K562 (cell line): ENCODE measurements around the gene IFNA1. TPM values are rescaled to one million over a fixed set of nuclear protein-coding genes. Genes with fewer than 3 reads are reported as not detected.

ENCODE experiments used
- ATAC-seq: fragments of 200-7000 bp; cut with Tn5 transposase; 3 replicates; pipeline ENCODE4 v1.9.1; 2020; ENCODE audit warnings: moderate library complexity
- BruUV-seq: library from RNA; stranded (reverse); fragments of 400-500 nt; replicated peaks from 2 replicates; lab custom pipeline; 2021; lab: Mats Ljungman, UMichigan
- CTCF ChIA-PET: fragments of 300-600 bp; formaldehyde crosslinking; extraction: SDS; loops from one replicate; lab custom pipeline; 2021; ENCODE audit warnings: low intra/inter-chr PET ratio; lab: Yijun Ruan, JAX
- POLR2A ChIA-PET: fragments of 300-600, 350-650 bp; sonication (Branson Sonifier 250); formaldehyde crosslinking; extraction: SDS; loops from one replicate; lab custom pipeline; 2021; ENCODE audit warnings: antibody characterized with exemption, inconsistent platforms; lab: Yijun Ruan, JAX
- DNase-seq, 4 experiments: peaks; one replicate each; pipeline versions ENCODE4 v3.0.0 to v3.0.0-alpha.2; 2011 to 2018; ENCODE audit warnings: low spot score in 3 of 4, mixed read lengths in 3 of 4; ENCODE audit errors: extremely low read depth in 1 of 4
- FAIRE-seq: peaks from 2 replicates; lab custom pipeline; 2011; peaks lifted over from hg19 to GRCh38; lab: Jason Lieb, UNC
- H2AFZ ChIP-seq: 2 replicates; pipeline ENCODE4 v1.6.0; 2011; ENCODE audit warnings: low read depth, low read length, control low read depth, inconsistent platforms
- H3K27ac ChIP-seq: fragments of 200-600 bp; 3 replicates; pipeline ENCODE4 v1.8.0; 2011; ENCODE audit warnings: low read depth, mild to moderate bottlenecking, control low read depth, inconsistent platforms, low read length, moderate library complexity, mixed read lengths; ENCODE audit errors: extremely low read depth
- H3K27me3 ChIP-seq, 2 experiments: fragments of 300-600 bp in 1 of 2; 2 replicates in 1 of 2; 3 replicates in 1 of 2; pipeline versions ENCODE4 v1.6.0 to v1.8.0; 2011; ENCODE audit warnings: inconsistent platforms in 2 of 2, low read length in 2 of 2, mild to moderate bottlenecking in 1 of 2, mixed read lengths in 1 of 2, moderate library complexity in 1 of 2; ENCODE audit not compliant: control insufficient read depth in 2 of 2, insufficient read depth in 2 of 2
- H3K36me3 ChIP-seq: fragments of 300-600 bp; 3 replicates; pipeline ENCODE4 v1.8.0; 2011; ENCODE audit warnings: mild to moderate bottlenecking, low read length, inconsistent platforms; ENCODE audit not compliant: control insufficient read depth, insufficient read depth
- H3K4me1 ChIP-seq, 2 experiments: fragments of 200-600 bp in 1 of 2; replicated peaks in 1 of 2; 2 replicates in 1 of 2; 3 replicates in 1 of 2; pipeline versions ENCODE4 v1.5.1 to v1.8.0; 2011; ENCODE audit warnings: inconsistent platforms in 2 of 2, low read length in 2 of 2, mild to moderate bottlenecking in 1 of 2, mixed read lengths in 1 of 2, moderate library complexity in 1 of 2; ENCODE audit not compliant: control insufficient read depth in 2 of 2, insufficient read depth in 2 of 2
- H3K4me2 ChIP-seq: 2 replicates; pipeline ENCODE4 v1.6.1; 2011; ENCODE audit warnings: low read length, control low read depth, inconsistent platforms, mixed read lengths; ENCODE audit not compliant: insufficient read depth
- H3K4me3 ChIP-seq: fragments of 200-600 bp; sonication (generic), shearing (Covaris generic); 2 replicates; pipeline ENCODE4 v1.5.1; 2016; ENCODE audit warnings: control low read depth, inconsistent platforms
- H3K79me2 ChIP-seq: fragments of 200-600 bp; 3 replicates; pipeline ENCODE4 v1.8.0; 2011; ENCODE audit warnings: low read length, inconsistent platforms; ENCODE audit not compliant: control insufficient read depth, insufficient read depth
- H3K9ac ChIP-seq, 2 experiments: 2 replicates each; pipeline versions ENCODE4 v1.6.0 to v1.6.1; 2011; ENCODE audit warnings: low read depth in 2 of 2, low read length in 2 of 2, control low read depth in 1 of 2, inconsistent platforms in 1 of 2, mild to moderate bottlenecking in 1 of 2, mixed read lengths in 1 of 2; ENCODE audit not compliant: insufficient read depth in 1 of 2
- H3K9me1 ChIP-seq: one replicate; pipeline ENCODE4 v1.6.0; 2011; ENCODE audit warnings: inconsistent platforms, mild to moderate bottlenecking, low read length, moderate library complexity; ENCODE audit not compliant: control insufficient read depth, insufficient read depth
- H3K9me3 ChIP-seq: replicated peaks from 2 replicates; pipeline ENCODE4 v1.5.1; 2011; ENCODE audit warnings: low read depth, low read length, inconsistent platforms; ENCODE audit not compliant: control insufficient read depth, insufficient read depth
- H4K20me1 ChIP-seq: replicated peaks from 2 replicates; pipeline ENCODE4 v1.6.1; 2011; ENCODE audit warnings: low read length, inconsistent platforms, mixed read lengths; ENCODE audit not compliant: control insufficient read depth, insufficient read depth
- ATF6 ChIP-seq: sonication (generic); formaldehyde crosslinking; IDR thresholded peaks from 2 replicates; pipeline ENCODE4 v1.4.0; 2020; ENCODE audit warnings: mild to moderate bottlenecking, missing genetic modification reagents
- BACH1 ChIP-seq: fragments of 200-800 bp; sonication (Bioruptor generic); IDR thresholded peaks from 2 replicates; pipeline ENCODE4 v1.6.1; 2016; ENCODE audit warnings: missing genetic modification characterization, missing compliant biosample characterization
- CEBPB ChIP-seq: fragments of 450-650 bp; IDR thresholded peaks from 2 replicates; pipeline ENCODE4 v1.6.1; 2016; ENCODE audit warnings: missing genetic modification characterization, missing compliant biosample characterization
- COPS2 ChIP-seq: fragments of 450-650 bp; conservative IDR thresholded peaks from 2 replicates; pipeline ENCODE4 v1.6.1; 2016; ENCODE audit warnings: mild to moderate bottlenecking, moderate library complexity
- KLF1 ChIP-seq: fragments of 450-650 bp; IDR thresholded peaks from 2 replicates; pipeline ENCODE4 v1.6.1; 2016; ENCODE audit warnings: missing genetic modification characterization, missing compliant biosample characterization
- KLF6 ChIP-seq: fragments of 250-450 bp; sonication (Bioruptor Pico); IDR thresholded peaks from 2 replicates; pipeline ENCODE4 v1.4.0; 2020; ENCODE audit warnings: mild to moderate bottlenecking, moderate library complexity, borderline replicate concordance
- NCOA4 ChIP-seq: fragments of 450-650 bp; IDR thresholded peaks from 2 replicates; pipeline ENCODE4 v1.6.1; 2018; ENCODE audit warnings: mild to moderate bottlenecking; ENCODE audit not compliant: partially characterized antibody
- SIN3A ChIP-seq, 2 experiments: fragments of 150-350 bp in 1 of 2; IDR thresholded peaks; 2 replicates each; pipeline ENCODE4 v1.6.1; 2011 to 2016; ENCODE audit warnings: borderline replicate concordance in 2 of 2, low read depth in 2 of 2, low read length in 2 of 2, mild to moderate bottlenecking in 2 of 2, moderate library complexity in 2 of 2; ENCODE audit not compliant: control insufficient read depth in 1 of 2
- SNIP1 ChIP-seq: fragments of 450-650 bp; IDR thresholded peaks from 2 replicates; pipeline ENCODE4 v1.7.1; 2017; ENCODE audit warnings: low read depth, mild to moderate bottlenecking
- ZBTB43 ChIP-seq: sonication (generic); formaldehyde crosslinking; IDR thresholded peaks from 2 replicates; pipeline ENCODE4 v1.8.0; 2023; ENCODE audit warnings: mild to moderate bottlenecking, missing genetic modification reagents
- ZBTB5 ChIP-seq: fragments of 450-650 bp; IDR thresholded peaks from 2 replicates; pipeline ENCODE4 v1.6.1; 2017; ENCODE audit warnings: antibody characterized with exemption
- ZNF707 ChIP-seq: fragments of 250-450 bp; sonication (Bioruptor Pico); conservative IDR thresholded peaks from 2 replicates; pipeline ENCODE4 v1.8.0; 2022; ENCODE audit warnings: inconsistent platforms, mild to moderate bottlenecking, moderate library complexity
- WGBS: fragments of 100-300 bp; shearing (Covaris generic); methylation state at CpG from one replicate; pipeline ENCODE4 v1.1.6; 2016; ENCODE audit warnings: low coverage, mixed read lengths; ENCODE audit not compliant: insufficient coverage; ENCODE audit errors: missing lambda C conversion rate; 5-methylcytosine and 5-hydroxymethylcytosine counted together
- in situ Hi-C: fragments of 300-500 bp; cut with MboI; formaldehyde crosslinking; loops from 4 replicates; pipeline ENCODE4 v1.15.0; 2018; ENCODE audit warnings: inconsistent platforms, mixed read lengths
- intact Hi-C: fragments of 100-400 bp; cut with micrococcal nuclease; formaldehyde crosslinking; loops from 2 replicates; pipeline ENCODE4 v1.14.2; 2022
- polyA plus RNA-seq, 8 experiments: library from polyadenylated mRNA; depleted of rRNA in 4 of 8; stranded (reverse) in 5 of 8; unstranded in 3 of 8; fragments of >200 nt; fragmentation: Nextera tagmentation in 2 of 8; fragmentation: Illumina TruSeq in 1 of 8; extraction: Ambion mirVana in 2 of 8; extraction: Trizol in 1 of 8; gene quantifications; 2 replicates each; pipeline versions ENCODE4 v1.2.1 to v1.2.3, GENCODE V29; 2011 to 2014; ENCODE audit warnings: inconsistent platforms in 1 of 8, missing spikeins in 1 of 8
- total RNA-seq, 7 experiments: library from RNA; depleted of rRNA in 6 of 7; stranded (reverse); fragments of >200 nt in 6 of 7; fragmentation: Illumina TruSeq in 2 of 7; extraction: Trizol in 2 of 7; gene quantifications; 2 replicates each; pipeline versions ENCODE4 v1.2.1 to v1.2.3, GENCODE V29; 2011 to 2021; ENCODE audit warnings: low replicate concordance in 1 of 7
- TF ChIP-seq, protein P1 (sequence below): fragments of 250-450 bp; sonication (Bioruptor Pico); IDR thresholded peaks from 2 replicates; pipeline ENCODE4 v1.5.0; 2020; ENCODE audit warnings: mild to moderate bottlenecking, borderline replicate concordance

Gene IFNA1
- total and polyA plus RNA-seq, 9 of the 15 experiments (the other 6 are each of a cell fraction or from before 2014, with no cell fraction given), result not detected

GRCh38 chr9:21477466-21477865 is 37.2 kb downstream of the IFNA1 start (continued):
- TF ChIP-seq ZBTB5, result no peak
- TF ChIP-seq BACH1 (tag), result no peak
- no peak for TF ChIP-seq KLF1 (tag)
- TF ChIP-seq, all 486 proteins: peak for 0

DNA sequence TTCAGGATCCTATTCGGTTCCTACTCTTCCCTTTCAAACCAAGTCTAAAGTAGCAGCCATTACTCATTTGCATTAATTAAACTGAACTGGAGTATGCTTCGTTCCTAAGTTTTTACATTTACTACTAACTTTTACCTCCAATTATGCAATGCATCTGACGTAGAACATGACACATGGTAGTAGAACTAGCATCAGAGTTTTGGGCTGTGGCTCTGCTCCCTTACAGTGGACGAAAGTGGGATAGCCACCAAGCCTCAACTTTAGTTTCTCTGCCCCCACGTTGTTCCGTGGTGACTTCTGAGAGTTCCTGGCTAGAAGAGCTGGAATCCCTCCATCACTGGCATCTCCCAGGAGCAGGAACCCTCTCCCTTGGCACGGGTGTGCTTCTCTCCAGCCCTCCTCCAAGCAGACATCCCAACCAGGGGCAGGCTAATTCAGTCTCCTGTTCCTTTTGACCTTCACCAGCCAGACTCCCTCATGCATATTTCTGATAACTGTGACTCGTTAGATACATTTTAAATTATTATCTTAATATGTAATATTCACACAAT is 39.0 kb downstream of the IFNA1 start:
- no CpG with 5 or more reads among the region's 8 CpGs for WGBS
- H3K36me3 ChIP-seq, result no peaks in the 10 kb centered on the region
- H3K27me3 ChIP-seq, result no peaks in the 10 kb centered on the region
- H3K4me1 ChIP-seq, result no peaks in the 10 kb centered on the region
- ATAC-seq (no peak), FAIRE-seq (no peak), DNase-seq (no peak)
- no TSS peak for BruUV-seq
- H3K79me2 ChIP-seq, result no peaks in the 10 kb centered on the region
- H3K9me3 ChIP-seq, result no peaks in the 10 kb centered on the region
- CTCF ChIA-PET, result no interaction called here
- no peaks in the 10 kb centered on the region for H3K9me1 ChIP-seq
- in situ Hi-C loops, result no loop called here
- no peaks in the 10 kb centered on the region for H4K20me1 ChIP-seq
- POLR2A ChIA-PET, result no interaction called here
- H2AFZ ChIP-seq, result no peak overlapping the region
- intact Hi-C loops, result no loop called here
- H3K4me3 ChIP-seq, result no peak overlapping the region
- no peak overlapping the region for H3K9ac ChIP-seq
- no peak overlapping the region for H3K27ac ChIP-seq
- no peak overlapping the region for H3K4me2 ChIP-seq
- TF ChIP-seq CEBPB (tag) (no peak), KLF6 (CRISPR knock-in tag) (no peak), SIN3A (IDR thresholded peaks at IDR 0.05; ENCODE audit: borderline replicate concordance in 2 of 2, control insufficient read depth in 1 of 2, low read depth in 2 of 2, low read length in 2 of 2) (no peak), ATF6 (CRISPR knock-in tag) (no peak), SNIP1 (no peak), NCOA4 (no peak), ZBTB43 (CRISPR knock-in tag) (no peak), COPS2 (no peak), ZNF707 (CRISPR knock-in tag) (no peak)
- TF ChIP-seq, protein P1, sequence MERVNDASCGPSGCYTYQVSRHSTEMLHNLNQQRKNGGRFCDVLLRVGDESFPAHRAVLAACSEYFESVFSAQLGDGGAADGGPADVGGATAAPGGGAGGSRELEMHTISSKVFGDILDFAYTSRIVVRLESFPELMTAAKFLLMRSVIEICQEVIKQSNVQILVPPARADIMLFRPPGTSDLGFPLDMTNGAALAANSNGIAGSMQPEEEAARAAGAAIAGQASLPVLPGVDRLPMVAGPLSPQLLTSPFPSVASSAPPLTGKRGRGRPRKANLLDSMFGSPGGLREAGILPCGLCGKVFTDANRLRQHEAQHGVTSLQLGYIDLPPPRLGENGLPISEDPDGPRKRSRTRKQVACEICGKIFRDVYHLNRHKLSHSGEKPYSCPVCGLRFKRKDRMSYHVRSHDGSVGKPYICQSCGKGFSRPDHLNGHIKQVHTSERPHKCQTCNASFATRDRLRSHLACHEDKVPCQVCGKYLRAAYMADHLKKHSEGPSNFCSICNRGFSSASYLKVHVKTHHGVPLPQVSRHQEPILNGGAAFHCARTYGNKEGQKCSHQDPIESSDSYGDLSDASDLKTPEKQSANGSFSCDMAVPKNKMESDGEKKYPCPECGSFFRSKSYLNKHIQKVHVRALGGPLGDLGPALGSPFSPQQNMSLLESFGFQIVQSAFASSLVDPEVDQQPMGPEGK (CRISPR knock-in tag), result no peak
